ENCODE measurements around the gene DENND4A. TPM values are rescaled to one million over a fixed set of nuclear protein-coding genes. Genes with fewer than 3 reads are reported as not detected.

Gene DENND4A
- polyA plus RNA-seq, 1 of the 3 experiments (the other 2 are of a cell fraction) = 2.5 TPM

DNA sequence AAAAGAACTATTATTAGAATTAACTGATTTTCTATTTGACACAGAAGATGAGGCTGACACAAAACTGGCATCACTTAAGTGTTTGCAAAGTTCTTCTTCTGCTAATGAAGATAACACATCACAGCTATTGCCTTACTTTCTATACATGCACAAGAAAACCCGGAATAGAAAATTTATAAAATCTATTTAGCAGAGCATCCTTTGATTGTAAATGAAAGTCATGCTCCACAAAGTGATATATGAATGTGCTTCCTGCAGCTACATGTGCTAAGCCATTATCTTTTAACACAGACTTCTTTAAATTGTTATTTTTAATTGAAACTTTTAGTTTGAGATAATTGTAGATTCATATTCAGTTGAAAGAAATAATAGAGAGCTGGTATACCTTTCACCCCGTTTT lies 27.0 kb downstream of the DENND4A start (continued):
- TF ChIP-seq, protein P1, sequence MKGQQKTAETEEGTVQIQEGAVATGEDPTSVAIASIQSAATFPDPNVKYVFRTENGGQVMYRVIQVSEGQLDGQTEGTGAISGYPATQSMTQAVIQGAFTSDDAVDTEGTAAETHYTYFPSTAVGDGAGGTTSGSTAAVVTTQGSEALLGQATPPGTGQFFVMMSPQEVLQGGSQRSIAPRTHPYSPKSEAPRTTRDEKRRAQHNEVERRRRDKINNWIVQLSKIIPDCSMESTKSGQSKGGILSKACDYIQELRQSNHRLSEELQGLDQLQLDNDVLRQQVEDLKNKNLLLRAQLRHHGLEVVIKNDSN (IDR thresholded peaks at IDR 0.05; ENCODE audit: borderline replicate concordance, low read depth) = no peak
- TF ChIP-seq YY1 (IDR thresholded peaks at IDR 0.05; ENCODE audit: low read depth) (no peak), RXRA (IDR thresholded peaks at IDR 0.05; ENCODE audit: borderline replicate concordance, low read depth) (no peak), FOSL2 (IDR thresholded peaks at IDR 0.05; ENCODE audit: borderline replicate concordance, low read depth) (no peak), GABPA (IDR thresholded peaks at IDR 0.05; ENCODE audit: low read depth) (no peak)

DNA sequence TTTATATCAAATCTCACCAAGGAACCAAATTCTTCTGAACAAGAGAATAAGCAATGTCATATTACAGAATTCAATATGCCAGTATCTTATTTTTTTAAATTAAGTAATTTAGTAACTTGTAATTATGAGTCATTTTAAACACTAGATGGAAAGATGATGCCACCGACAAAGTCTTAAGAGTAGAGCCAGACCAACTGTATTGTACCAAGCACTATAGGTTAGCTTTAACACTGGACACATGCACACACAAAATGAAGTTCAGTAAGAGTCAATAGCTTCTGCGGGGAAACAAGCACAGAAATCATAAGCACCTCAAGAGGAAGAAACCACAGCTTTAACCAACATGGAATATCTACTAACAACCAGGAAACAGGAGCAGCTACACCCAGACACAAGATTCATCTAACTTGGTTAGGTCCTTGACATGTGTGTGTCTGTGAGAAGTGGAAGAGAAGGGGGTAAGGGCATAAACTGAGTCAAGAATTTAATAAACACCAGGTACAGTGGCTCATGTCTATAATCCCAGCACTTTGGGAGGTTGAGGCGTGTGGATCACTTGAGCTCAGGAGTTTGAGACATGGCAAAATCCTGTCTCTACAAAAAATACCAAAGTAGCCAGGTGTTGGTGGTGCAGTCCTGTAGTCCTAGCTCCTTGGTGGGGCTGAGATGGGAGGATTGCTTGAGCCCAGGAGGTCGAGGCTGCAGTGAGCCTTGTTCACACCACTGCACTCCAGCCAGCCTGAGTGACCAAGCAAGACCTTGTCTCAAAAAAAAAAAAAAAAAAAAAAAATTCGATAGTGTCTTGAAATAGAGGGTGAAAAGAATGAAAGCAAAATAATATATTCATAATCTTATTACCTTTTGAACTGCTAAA lies 28.9 kb downstream of the DENND4A start:
- Histone ChIP-seq H3K9me2 (no peaks in the 10 kb centered on the region), H3K36me3 (replicated peaks in 1 of 2; ENCODE audit: control insufficient read depth in 1 of 2, insufficient read depth in 2 of 2, low read length in 1 of 2) (no peaks in the 10 kb centered on the region), H3K79me2 (ENCODE audit: insufficient read depth) (no peaks in the 10 kb centered on the region), H4K20me1 (ENCODE audit: insufficient read depth) (no peaks in the 10 kb centered on the region), H3K4me1 (ENCODE audit: control insufficient read depth in 1 of 2, insufficient read depth in 2 of 2, low read depth in 1 of 2, low read length in 1 of 2) (no peaks in the 10 kb centered on the region), H3K27ac (ENCODE audit: low read depth in 2 of 2, low read length in 1 of 2) (no peak overlapping the region), H3K4me3 (ENCODE audit: low read depth in 2 of 2, low read length in 1 of 2) (no peak overlapping the region), H3K9ac (no peak overlapping the region), H3F3A (replicated peaks; ENCODE audit: insufficient read depth) (peaks cover 4% of the 10 kb centered on the region), H3K4me2 (no peak overlapping the region), H3K9me3 (no peaks in the 10 kb centered on the region), H3K27me3 (ENCODE audit: insufficient read depth) (no peaks in the 10 kb centered on the region), H2AFZ (ENCODE audit: low read depth) (no peak overlapping the region)
- TF ChIP-seq CHD2 (IDR thresholded peaks at IDR 0.05; ENCODE audit: low read length, partially characterized antibody) (no peak), FOXM1 (IDR thresholded peaks at IDR 0.05; ENCODE audit: low read depth) (no peak), FOSL2 (IDR thresholded peaks at IDR 0.05; ENCODE audit: borderline replicate concordance, low read depth) (no peak), SMC3 (IDR thresholded peaks at IDR 0.05; ENCODE audit: low read depth, low read length) (no peak), FOXJ3 (CRISPR knock-in tag; IDR thresholded peaks at IDR 0.05) (no peak), JUND (IDR thresholded peaks at IDR 0.05) (no peak), RAD21 (IDR thresholded peaks at IDR 0.05; ENCODE audit: low read length) (no peak), MXI1 (IDR thresholded peaks at IDR 0.05; ENCODE audit: low read depth, low read length) (no peak)
- ChIA-PET CTCF (interaction anchor here (0.7 kb wide), 1 partner anchor 14 kb away, joined by 3 read pairs; no protein-coding TSS in a partner anchor), POLR2A (interaction anchor here (0.6 to 0.7 kb wide), 2 partner anchors 12 to 134 kb away, joined by 3 to 4 read pairs; no protein-coding TSS in a partner anchor)
- no peak for DNase-seq
- 78% methylated on average over 5 of the region's 5 CpGs for WGBS (ENCODE audit: low lambda C conversion rate)

DNA sequence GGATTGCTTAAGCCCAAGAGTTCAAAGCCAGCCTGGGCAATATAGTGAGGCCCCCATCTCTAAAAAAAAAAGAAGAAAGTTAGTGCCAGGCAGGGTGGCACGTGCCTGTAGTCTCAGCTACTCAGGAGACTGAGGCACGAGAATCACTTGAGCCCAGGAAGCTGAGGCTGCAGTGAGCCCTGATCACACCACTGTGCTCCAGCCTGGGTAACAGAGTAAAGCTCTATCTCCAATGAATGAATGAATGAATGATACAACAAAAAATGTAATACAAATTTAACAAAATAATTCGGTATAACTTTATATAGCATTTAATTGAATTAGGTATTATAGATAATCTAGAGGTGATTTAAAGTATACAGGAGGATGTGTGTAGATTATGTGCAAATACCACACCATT lies 29.7 kb downstream of the DENND4A start:
- H3K4me2 ChIP-seq = no peak overlapping the region
- H2AFZ ChIP-seq (ENCODE audit: low read depth) = no peak overlapping the region
- no peaks in the 10 kb centered on the region for H3K79me2 ChIP-seq (ENCODE audit: insufficient read depth)
- no peak overlapping the region for H3K4me3 ChIP-seq (ENCODE audit: low read depth in 2 of 2, low read length in 1 of 2)
- H3K27ac ChIP-seq (ENCODE audit: low read depth in 2 of 2, low read length in 1 of 2) = no peak overlapping the region
- H3K27me3 ChIP-seq (ENCODE audit: insufficient read depth) = no peaks in the 10 kb centered on the region
- CTCF ChIA-PET = interaction anchor here (0.7 kb wide), 1 partner anchor 15 kb away, joined by 3 read pairs; no protein-coding TSS in a partner anchor
- DNase-seq = no peak
- no peaks in the 10 kb centered on the region for H3K36me3 ChIP-seq (replicated peaks in 1 of 2; ENCODE audit: control insufficient read depth in 1 of 2, insufficient read depth in 2 of 2, low read length in 1 of 2)
- H4K20me1 ChIP-seq (ENCODE audit: insufficient read depth) = no peaks in the 10 kb centered on the region
- WGBS (ENCODE audit: low lambda C conversion rate) = 86% methylated on average over 3 of the region's 3 CpGs
- no peaks in the 10 kb centered on the region for H3K9me3 ChIP-seq
- no peaks in the 10 kb centered on the region for H3K4me1 ChIP-seq (ENCODE audit: control insufficient read depth in 1 of 2, insufficient read depth in 2 of 2, low read depth in 1 of 2, low read length in 1 of 2)
- peaks cover 4% of the 10 kb centered on the region for H3F3A ChIP-seq (replicated peaks; ENCODE audit: insufficient read depth)
- H3K9ac ChIP-seq = no peak overlapping the region
- TF ChIP-seq GABPA (IDR thresholded peaks at IDR 0.05; ENCODE audit: low read depth) (no peak), TCF12 (IDR thresholded peaks at IDR 0.05) (no peak), JUND (IDR thresholded peaks at IDR 0.05) (no peak), FOXM1 (IDR thresholded peaks at IDR 0.05; ENCODE audit: low read depth) (no peak), CHD2 (IDR thresholded peaks at IDR 0.05; ENCODE audit: low read length, partially characterized antibody) (no peak), RXRA (IDR thresholded peaks at IDR 0.05; ENCODE audit: borderline replicate concordance, low read depth) (no peak), YY1 (IDR thresholded peaks at IDR 0.05; ENCODE audit: low read depth) (no peak), NRF1 (IDR thresholded peaks at IDR 0.05; ENCODE audit: low read depth, low read length) (no peak), FOSL2 (IDR thresholded peaks at IDR 0.05; ENCODE audit: borderline replicate concordance, low read depth) (no peak), TAF1 (IDR thresholded peaks at IDR 0.05; ENCODE audit: borderline replicate concordance, low read depth, low read length) (no peak), GATA2 (CRISPR knock-in tag; IDR thresholded peaks at IDR 0.05) (no peak), EZH2phosphoT487 (IDR thresholded peaks at IDR 0.05; ENCODE audit: borderline replicate concordance, low read depth) (no peak), POLR2AphosphoS5 (IDR thresholded peaks at IDR 0.05; ENCODE audit: low read depth, low read length) (no peak)
- TF ChIP-seq, protein P2, sequence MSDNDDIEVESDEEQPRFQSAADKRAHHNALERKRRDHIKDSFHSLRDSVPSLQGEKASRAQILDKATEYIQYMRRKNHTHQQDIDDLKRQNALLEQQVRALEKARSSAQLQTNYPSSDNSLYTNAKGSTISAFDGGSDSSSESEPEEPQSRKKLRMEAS (IDR thresholded peaks at IDR 0.05; ENCODE audit: low read depth) = no peak
- TF ChIP-seq, protein P3, sequence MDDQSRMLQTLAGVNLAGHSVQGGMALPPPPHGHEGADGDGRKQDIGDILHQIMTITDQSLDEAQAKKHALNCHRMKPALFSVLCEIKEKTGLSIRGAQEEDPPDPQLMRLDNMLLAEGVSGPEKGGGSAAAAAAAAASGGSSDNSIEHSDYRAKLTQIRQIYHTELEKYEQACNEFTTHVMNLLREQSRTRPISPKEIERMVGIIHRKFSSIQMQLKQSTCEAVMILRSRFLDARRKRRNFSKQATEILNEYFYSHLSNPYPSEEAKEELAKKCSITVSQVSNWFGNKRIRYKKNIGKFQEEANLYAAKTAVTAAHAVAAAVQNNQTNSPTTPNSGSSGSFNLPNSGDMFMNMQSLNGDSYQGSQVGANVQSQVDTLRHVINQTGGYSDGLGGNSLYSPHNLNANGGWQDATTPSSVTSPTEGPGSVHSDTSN (IDR thresholded peaks at IDR 0.05) = no peak
- POLR2A ChIA-PET = interaction anchor here (0.6 kb wide), 1 partner anchor 11 kb away, joined by 4 read pairs; no protein-coding TSS in a partner anchor
- no peaks in the 10 kb centered on the region for H3K9me2 ChIP-seq
